ENCODE measurements around the gene PDE1A.

Gene PDE1A

DNA sequence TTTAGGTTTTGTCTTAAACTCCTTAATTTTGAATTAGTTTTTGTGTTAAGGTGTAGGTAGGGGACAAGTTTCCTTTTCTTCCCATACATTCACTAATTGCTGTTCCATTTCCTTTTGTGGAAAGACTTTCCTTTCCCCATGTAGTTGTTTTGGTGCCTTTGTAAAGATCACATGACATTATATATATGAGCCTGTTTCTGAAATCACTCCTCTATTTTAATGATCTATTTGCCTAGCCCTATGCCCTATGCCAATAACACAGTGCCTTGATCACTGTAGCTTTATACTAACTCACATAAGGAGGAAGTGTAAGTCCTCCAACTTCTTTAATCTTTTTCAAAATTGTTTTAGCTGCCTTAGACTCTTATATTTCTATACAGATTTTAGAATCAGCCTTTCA, 229.3 kb downstream of the PDE1A start:
- no peak for DNase-seq (ENCODE audit: low read depth)

DNA sequence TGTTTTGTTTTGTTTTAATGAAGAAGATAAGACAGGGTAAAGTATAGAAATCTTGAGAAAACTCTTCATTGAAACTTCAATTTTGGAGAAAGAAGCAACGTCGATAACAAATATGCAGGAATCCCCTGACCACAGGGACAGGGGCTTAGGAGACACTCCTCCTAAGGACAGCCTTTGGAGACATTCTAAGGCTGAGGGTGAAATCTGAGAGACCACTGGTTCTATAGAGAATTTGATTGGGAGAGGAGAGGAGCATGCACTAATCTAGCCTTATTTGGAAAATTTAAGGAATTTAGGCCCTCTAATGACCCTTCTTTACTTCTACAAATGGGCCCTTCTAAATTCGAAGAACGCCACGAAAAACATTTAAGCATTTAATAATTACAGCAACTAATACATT, 233.5 kb downstream of the PDE1A start:
- no peak for DNase-seq (ENCODE audit: low read depth)

DNA sequence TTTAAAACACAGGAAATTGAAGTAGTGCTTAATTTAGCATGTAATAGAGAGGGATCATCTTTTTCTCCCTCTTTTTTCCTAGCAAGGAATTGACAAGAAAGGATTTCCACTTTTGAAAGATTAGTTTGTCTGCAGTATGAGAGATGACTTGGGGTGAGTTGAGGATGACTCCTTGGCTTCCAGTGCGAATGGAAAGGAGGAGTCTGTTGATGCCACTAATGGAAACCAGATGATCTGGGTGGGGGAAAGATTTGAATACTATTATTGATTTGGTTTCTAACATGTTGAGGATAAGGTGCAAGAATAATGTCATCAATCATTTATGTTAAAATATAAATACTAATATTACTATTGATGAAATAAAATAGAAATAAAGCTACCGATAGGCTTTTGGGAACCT, 235.8 kb downstream of the PDE1A start:
- DNase-seq (ENCODE audit: low read depth), result no peak

DNA sequence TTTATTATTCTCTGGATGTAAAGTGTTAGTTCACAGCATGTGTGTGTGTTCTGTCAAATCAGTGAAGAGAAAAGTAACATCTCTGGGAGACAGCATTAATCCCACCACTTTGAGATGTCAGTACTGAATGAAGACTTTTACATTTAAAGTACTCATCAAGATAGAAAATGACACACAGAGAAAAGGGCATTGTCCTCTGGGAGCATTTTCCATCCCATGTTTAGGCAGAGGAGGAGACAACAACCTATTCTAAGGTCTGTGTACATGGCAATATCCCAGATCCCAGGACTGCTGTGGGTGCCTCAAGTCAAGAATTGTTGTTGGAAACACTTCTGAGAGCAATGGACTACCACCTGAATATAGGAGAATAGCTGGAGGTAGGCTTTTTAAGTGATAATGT, 239.7 kb downstream of the PDE1A start:
- DNase-seq (ENCODE audit: low read depth), result no peak

DNA sequence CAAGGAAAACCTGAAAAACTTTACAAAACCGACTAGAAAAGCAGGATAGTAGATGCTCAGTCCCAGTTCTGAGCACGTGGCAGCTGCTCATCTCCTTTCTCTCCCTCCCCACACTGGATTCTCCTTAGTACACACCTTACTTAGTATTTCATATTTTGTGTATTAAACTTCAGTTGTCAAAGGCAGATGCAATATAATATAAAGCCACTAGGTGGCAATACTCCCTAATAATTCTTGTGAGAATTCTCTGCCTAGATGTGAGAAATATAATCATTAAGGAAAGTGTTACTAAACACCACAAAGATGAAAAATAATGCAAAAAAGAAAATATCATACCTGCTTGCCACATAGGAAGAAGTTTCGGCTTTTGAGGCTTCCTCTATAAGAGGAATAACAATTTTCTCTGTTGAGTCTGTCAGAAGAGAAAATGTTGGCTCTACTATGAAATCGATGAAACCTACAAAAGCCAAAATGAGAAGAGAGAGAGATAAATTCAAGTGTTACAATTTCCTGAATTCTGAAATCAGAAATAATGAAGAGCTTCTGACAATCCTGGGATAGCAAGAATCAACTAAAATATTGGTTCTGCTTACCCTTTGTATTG, 240.6 kb downstream of the PDE1A start:
- no peak for DNase-seq (ENCODE audit: low read depth)

DNA sequence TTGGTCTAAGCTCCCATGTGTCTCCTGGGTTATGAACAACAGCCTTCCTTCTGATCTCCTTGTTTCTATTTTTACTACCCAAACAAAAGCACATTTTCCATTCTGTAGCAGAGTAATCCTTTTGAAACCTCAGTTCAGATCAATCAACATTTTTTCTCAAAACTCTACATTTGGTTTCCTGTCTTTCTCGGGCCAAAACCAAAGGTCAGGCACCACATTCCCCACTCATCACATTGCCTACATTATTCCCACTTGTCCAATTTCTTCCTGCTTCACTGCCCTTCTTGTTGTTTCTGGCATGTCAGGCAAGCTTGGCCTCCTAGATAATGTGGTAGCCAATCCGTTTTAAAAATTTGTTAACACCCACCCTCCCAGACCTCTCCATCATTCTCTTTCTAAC, 244.4 kb downstream of the PDE1A start:
- DNase-seq (ENCODE audit: low read depth), result no peak

DNA sequence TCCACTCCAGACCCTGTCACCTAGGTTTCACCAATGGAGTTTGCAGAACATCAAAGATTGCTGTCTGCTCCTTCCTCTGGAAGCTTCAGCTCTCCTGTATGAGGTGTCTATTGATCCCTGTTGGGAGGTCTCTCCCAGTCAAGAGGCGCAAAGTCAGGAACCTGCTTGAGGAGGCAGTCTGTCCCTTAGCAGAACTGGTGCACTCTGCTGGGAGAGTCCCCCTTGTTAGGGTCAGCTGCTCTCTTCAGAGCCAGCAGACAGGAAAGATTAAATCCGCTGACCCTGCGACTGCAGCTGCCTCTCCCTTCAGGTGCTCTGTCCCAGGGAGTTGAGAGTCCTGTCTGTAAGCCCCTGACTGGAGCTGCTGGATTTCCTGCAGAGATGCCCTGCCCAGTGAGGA, 245.5 kb downstream of the PDE1A start:
- no peak for DNase-seq (ENCODE audit: low read depth)

DNA sequence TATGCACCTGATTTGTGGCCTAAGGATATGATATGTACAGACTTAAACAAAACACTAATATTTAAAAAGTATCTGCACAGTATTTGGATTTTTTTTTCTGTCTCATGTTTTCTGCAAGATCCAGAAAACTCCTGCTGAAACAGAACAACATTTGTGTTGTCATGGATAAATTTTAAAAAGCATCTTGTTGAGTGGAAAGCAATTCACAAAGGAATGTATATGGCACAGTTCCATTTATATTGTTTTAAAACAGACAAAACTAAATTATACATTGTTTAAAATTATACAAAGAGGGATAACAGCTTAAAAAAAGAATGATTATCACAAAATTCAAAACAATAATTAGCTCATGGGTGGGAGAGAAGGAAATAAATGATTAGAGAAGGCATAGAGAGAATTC, 247.7 kb downstream of the PDE1A start:
- no peak for DNase-seq (ENCODE audit: low read depth)

DNA sequence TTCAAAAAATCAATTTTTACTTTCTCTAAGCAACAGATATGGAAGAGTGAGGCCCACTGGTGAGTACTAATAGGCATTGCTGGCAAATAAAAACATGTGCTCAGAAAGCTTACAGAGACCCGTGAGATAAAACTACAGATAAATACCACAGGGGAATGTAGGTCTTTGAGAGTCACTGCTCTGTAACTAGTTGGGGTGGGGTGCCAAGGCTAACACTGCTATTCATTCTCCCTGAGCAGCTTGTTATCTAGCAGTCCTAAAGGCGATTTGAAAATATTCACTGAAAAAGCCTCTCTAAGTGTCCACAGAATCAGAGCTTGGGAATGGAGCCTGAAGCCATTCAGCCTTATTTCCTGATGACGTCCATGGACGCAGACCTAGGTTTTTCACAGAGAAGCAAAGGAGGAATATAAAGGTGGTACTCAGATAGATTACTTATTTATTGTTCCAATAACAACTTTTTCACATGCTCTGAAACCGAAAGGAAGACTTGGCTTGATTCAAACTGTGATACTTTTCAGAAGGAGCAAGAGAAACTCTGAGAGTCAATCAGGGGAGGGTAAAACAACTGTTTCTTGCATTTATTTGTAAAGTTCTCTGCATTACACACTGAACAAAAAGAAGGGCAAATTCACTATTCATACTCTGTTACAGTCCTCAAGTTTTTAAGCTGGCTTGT, 252.8 kb downstream of the PDE1A start:
- DNase-seq (ENCODE audit: low read depth), result no peak

DNA sequence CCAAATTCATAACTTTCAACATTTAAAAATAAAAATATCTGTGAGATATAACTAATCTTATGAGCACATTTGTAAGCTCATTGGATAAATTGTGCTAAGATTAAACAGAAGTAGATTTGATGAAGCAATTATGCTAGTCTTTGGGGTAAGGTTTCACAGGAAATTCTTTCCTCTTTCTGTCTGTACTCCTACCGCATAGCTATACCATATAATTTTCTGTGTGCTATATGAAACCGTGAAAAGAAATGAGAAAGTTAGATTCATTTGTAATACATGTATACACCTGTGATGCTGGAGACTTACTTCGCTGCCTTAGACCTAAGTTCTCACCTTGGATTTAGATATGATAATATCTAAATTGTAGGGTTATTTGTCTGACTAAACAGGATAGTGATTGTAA, 256.5 kb downstream of the PDE1A start:
- DNase-seq (ENCODE audit: low read depth), result no peak

DNA sequence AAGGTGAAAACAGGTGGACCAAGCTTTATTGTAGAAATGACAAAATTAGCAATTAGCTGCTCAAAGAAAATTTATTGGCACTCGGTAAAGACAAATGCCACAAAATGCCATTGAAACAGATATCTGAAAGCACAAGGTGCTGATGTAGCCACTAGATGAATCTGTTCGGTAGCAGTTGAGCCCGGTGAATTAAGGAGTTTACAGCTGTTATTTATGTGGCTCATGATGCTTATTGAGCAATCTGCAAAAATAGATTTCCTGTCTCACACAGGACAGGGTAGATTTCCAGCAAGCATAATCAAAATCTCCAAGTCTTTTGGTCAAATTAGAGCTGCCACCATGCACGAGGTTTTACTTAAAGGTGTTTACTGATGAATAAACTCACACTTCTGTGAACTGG, 259.0 kb downstream of the PDE1A start:
- DNase-seq (ENCODE audit: low read depth), result no peak

DNA sequence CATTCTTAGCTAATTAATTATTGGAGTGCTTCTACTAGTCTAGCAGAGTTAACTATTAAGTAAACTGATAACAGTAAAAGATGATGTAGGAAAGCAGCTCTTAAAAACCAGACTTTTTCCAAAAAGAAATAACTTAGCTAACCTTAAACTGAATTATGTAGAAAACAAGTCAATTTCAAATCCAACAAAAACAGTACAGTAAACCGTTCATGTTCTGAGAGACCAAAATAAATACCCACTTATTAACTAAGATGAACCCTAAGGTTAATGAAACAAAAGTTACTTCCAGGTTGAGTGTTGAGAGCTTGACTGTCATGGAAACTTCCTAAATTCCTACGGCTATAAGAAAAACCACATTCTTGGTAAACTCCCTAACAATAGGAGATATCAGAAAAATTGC, 260.0 kb downstream of the PDE1A start:
- DNase-seq (ENCODE audit: low read depth), result no peak

DNA sequence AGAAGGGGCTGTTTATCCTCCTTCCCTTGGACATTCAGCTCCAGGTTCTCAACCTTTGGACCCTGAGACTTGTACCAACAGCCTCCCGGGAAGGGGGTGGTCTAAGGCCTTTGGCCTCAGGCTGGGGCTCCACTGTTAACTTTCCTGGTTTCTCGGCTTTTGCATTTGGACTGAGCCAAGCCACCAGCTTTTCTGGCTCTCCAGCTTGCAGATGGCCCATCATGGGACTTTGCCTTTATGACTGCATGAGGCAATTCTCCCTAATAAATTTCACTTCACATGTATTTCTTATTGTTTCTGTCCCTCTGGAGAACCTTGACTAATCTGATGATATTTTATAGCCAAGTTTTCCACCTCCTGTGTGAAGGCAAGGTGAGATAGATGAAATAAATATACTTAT, 260.4 kb downstream of the PDE1A start:
- DNase-seq (ENCODE audit: low read depth), result no peak

DNA sequence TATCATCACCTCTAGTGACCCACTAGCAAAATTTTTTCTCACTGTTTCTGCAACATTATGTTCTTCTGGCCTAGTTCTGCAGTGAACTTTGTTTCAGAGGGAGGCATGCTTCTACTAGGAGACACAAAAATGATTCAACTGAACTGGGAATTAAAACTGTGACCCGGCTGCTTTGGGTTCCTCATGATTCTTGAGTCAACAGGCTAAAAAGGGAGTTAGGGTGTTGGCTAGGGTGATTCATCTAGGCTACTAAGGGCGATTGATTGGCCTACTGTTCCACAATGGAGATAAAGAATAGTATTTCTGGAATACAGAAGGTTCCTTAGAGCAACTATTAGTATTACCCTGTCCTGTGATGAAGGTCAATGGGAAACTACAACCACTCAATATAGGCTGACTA, 261.6 kb downstream of the PDE1A start:
- DNase-seq (ENCODE audit: low read depth), result no peak

DNA sequence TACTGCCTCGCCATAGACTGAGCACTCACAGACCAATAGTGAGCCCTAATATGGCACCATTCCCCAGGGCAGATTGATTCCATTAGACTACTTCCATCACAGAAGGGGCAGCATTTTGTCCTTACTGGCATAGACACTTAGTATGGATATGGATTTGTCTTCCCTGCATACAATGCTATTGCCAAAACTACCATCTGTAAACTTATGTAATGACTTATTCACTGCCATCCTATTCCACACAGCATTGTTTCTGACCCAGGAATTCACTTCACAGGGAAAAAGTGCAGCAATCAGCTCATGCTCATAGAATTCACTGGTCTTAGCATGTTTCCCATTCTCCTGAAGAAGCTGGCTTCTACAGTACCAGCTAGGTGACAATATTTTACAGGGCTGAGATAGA, 262.1 kb downstream of the PDE1A start:
- DNase-seq (ENCODE audit: low read depth), result no peak

DNA sequence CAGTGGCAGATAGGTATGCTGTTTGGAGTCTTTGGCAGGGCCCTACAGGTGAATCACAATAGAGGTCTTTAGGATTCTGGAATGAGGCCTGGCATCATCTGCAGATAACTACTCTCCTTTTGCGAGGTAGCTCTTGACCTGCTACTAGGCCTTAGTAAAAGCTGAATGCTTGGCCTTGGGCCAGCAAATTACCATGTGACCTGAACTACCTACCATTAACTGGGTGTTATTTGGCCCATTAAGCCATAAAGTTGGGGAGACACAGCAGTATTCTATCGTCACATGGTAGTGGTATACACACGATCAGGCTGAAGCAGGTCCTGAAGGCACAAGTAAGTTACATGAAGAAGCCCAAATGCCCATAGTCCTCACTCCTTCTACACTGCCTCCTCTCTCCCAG, 263.0 kb downstream of the PDE1A start:
- no peak for DNase-seq (ENCODE audit: low read depth)

DNA sequence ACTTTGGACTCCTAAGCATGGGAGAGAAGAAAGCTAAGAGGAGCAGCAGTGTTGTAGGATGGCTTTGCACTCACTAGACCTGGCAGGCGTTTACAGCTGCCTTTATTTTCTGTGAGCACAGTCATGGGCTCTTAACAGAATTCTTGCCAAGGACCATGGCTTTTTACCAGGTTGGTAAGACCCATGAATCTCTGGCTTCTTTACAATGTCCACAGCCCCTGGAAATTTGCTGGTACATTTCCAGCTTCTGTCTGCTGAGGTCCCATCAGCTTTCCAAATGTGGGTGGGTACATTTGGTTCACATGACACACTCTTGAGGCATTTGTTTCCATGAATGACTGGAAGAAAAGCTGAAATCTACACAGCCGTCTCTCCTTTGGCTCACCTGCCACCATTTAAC, 278.5 kb downstream of the PDE1A start:
- DNase-seq (ENCODE audit: low read depth), result no peak

DNA sequence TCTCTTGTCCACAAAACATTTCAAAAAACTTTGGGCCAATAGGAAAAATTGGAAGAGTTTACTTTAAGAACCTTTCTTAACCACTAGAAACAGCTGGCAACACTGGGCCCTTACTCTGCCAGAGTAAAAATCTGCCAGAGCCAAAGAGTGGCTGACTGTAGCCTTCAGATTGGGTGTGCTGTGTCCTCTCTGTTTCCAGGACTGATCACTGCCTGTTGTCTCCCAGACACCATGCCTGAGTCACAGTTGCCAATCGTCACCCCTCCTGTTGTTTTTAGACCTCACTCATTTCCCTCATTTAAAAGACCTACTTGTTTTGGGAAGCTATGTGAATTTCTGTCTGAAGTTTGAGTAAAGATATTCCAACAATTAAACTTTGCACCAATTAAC, 282.1 kb downstream of the PDE1A start:
- DNase-seq (ENCODE audit: low read depth), result no peak

DNA sequence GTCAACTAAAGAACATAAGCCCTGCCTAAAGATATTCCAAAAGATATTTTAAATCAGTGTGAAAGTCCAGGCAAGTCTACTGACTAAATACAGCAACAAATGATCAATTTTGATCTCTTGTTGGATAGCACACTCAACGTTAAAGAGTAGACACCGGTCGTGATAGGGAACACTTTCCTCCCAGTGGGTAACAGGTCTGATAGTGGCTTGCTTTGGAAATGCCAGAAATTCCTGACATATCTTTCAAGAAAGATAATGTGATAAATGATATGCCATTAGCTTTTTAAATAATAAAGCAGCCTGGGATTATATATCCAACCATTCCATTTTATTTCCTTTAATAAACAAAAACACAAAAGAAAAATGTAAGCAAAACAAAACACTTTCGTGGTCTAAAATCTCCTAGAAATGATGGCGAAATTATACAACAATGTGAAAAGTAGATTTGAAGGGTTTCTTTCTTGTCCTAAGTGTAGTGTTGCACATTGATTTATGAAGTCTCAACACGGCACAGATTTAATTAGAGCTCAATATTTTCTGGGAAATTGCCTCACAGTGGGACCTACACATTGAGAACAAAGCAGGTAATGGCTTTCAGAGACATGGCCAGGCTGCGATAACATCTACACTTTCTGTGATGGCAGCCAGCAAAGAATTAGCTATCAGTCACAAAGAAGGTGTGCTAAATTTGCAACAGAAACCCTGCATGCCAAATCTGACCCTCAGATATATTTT, 282.6 kb downstream of the PDE1A start:
- DNase-seq (ENCODE audit: low read depth), result no peak

DNA sequence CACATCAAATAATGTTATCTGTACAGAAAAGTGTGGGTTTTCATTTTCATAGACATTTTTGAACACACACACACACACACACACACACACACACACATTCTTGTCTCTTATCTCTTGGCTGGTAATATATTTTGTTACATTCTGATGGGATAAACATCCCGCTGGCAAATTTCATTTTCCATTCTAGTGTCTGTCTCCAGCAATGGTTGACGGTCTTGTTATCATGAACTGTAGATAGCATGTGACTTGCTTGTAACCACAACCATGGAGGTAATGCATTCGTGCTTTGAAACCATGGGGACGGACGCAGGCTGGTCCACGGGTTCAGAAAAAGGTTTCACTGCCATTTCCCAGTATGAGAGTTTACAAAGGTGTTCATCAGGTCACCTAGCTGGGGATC, 284.8 kb downstream of the PDE1A start:
- DNase-seq (ENCODE audit: low read depth), result no peak

DNA sequence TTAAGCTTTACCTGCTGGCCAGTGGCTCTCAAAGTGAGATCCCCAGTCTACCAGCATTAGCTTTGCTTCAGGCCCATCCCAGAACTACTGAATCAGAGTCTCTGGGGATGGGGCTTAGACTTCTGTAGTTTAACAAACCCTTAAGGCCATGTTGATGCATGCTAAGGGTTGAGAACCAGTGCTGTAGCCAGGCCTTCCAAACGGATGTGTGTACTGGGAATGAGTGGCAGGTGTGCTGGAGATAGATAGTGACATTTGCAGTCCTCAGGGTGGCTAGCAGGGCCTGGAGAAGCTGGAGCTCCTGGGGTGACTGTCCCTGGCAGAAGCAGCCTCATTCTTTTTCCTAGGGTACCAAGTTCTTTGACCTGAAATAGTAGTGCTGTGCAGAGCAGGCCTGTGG, 292.6 kb downstream of the PDE1A start:
- DNase-seq (ENCODE audit: low read depth), result no peak

DNA sequence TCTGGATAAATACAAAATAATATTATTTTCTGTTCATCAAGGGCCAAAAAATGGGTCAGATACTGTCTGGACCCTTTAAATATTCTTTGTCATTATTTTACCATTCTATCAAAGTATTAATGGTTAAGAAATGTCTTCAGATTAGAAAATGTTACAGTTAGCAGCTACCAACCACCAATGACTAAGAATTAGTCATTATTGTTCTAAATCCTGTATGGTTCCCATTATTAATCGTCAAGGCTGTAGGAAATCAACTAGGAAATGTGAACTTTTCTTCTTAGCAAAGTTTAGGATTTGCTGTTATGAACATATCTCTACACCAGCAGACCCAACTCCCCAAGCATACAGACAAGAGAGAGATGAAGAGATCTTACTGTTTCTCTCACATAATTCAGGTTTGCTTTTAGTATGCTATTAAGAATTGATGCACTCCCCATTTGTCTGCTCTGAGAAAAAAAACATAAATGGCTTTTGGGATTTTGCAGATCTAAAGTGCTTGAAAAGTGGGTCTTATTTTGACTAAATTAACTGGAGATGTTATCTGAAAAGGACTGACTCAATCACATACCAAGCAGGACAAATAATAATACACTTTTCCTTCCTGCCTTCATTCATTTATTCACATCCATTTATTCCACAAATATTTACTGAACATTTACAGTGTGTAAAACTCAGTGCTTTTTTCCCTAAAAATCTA, 293.5 kb downstream of the PDE1A start:
- no peak for DNase-seq (ENCODE audit: low read depth)

DNA sequence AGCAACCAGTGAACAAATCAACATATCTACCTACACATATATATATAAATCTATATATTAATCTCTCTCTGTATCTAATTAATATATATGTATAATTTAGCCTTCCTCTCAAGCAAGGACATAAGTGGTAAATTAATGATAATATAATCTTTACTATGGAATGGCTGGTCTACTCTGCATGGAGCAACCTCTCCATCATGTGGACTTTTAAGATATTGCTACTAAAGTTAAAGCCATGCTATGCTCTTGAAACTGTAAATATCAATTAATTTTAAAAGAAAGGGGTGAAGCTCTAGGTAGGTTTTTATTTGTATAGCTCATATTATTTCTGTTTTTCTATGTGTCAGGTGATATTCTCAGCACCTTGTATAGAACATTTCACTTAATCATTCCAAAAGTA, 294.2 kb downstream of the PDE1A start:
- DNase-seq (ENCODE audit: low read depth), result no peak
